ENCODE measurements around the gene IGF1.

IGF1 gene

DNA sequence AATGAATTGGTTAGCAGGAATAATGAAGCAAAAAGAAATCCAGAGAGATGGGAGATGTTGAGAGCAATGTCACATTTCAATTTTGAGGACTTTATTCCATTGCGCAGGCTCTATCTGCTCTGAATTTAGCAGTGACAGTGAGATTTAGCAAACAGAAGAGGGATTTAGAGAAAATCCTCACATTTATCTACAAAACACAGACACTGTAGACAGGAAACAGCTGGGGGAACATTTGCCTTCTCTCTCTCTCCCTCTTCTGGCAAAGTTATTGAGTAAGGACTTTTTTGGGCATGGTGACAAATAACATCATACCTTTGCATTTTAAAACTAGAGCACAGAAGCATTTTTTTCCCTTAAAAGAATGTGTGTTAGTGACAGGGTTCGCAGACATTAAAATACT is at the start of gene IGF1:
Gene IGF1, minus strand, starts transcription at position 158 of the 400 bp plus-strand sequence. CDS start 182 bp downstream, outside the sequence.
- no peak for DNase-seq (ENCODE audit: low read depth)

DNA sequence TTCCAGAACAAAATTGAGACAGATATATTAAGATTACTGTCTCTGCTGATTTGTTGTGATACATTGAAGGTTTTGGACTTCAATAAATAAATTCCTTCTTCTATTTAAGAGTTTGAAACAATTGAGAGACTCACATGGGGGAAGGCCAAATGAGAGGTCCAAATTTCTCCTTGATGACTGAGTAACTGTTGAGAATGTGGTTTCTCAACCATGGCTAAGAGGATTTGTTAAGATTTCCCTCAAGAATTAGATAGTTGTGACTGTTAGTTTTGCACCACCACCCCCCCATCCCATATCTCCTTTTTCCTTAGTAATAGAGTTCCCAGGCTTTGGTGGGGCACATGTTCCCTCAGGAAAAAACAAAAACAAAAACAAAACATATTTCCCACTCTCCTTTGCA is 47.7 kb upstream of the IGF1 start:
- DNase-seq (ENCODE audit: low read depth): no peak

DNA sequence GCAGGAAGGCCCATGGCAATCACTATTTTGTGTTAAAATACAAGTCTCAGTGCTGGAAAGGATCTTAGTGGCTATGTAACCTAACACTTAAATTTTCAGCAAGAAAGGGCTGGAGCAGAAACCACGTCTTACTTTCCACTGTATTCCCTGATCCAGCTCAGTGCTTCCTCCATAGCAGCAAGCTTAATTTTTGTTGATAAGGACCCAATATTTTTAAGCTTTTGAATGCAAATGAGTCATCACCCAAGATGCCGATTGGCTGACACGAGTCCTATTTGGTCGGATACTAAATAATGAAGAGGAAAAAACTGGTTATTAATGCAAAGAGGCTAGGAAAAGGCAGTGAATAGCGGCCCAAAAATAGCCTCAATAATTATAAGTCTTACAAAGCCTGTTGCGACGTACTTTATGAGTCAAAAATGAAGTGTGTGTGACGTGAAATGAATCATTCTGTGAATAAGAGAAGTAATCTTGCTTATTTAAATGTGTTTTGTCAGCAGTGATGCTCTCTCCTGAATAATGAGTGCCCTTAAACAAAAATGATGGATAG is 46.9 kb upstream of the IGF1 start:
- no peak for DNase-seq (ENCODE audit: low read depth)

DNA sequence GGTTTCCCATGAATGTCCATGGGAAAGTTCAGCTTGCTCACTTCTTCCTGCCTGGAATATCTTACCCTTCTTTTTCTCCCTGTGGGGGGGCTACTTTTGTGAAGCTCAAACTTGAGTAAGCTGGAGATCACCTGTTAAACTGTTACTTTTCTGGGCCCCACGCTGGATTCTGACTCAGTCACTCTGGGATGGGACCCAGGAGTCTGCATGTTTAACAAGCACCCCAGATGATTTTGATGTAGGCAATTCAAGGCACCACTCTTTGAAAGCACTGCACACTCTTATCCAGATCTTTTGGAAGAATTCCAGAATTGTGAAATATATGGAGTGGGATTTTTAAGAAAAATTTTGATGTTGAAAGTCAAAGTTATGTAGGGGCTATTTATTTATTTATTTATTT is 46.3 kb upstream of the IGF1 start:
- DNase-seq (ENCODE audit: low read depth): no peak

DNA sequence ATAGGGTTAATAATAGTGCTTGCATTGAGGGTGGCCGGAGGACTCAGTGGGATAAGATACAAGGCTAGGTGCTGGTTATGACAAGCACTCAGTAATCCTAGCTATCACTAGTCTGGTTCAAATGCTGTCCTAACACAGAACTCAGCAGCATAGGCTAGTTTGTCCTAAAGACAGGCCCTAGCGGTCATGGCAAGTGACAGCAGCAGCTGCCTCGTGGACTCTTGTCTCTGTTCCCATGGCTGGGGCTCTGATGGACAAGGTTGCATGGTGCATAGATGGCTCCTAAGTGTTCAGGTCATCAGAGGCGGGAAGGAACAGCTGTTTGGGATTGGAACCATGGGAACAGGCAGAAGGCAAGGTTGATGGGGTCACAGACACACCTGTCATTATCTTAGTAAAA is 42.4 kb upstream of the IGF1 start:
- no peak for DNase-seq (ENCODE audit: low read depth)

DNA sequence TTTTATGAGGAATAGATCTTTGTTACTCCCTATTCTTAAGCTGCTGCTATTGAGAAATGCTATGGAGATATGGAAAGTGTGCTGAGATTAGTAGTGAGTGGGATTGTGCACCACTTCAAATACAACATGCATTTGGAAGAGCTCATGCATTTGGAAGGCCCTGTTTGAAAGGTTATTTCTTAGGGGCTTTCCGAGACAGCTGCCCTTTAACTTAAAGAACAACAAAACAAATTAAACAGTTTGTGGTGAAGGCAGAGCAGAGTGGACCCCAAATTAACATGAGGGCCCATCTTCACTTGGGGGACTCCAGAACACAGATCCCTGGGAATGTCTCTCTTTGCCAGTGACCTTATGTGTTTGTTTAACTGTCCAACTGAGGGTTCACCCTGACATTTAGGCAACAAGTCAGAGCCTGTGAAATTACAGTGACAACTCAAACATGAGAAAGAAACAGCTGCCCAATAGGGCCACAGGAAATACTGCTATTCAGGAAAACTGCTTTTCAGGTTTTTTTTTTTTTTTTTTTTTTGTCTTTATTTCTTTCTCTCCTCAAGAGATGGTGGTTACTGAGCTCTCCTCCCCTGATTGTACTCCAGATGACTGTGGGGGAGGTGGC is 41.4 kb upstream of the IGF1 start:
- DNase-seq (ENCODE audit: low read depth): no peak

DNA sequence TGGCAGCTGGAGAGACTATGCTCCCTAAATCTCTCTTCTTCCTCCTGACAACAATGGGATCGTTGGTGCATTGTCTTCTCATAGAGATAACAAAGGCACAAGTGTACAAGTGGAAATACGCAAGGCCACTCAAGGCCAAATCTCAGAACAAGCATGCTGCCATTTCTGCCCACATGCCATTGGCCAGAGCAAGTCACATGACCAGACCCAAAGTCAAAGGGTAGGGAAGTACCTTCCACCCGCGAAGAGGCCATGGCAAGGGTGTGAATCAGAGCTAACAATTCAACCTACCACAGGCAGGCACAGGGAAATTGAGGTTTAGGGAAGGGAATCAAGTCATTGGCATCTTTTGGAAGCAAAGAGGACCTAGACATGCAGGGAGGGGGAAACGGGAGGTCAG is 38.5 kb upstream of the IGF1 start:
- no peak for DNase-seq (ENCODE audit: low read depth)

DNA sequence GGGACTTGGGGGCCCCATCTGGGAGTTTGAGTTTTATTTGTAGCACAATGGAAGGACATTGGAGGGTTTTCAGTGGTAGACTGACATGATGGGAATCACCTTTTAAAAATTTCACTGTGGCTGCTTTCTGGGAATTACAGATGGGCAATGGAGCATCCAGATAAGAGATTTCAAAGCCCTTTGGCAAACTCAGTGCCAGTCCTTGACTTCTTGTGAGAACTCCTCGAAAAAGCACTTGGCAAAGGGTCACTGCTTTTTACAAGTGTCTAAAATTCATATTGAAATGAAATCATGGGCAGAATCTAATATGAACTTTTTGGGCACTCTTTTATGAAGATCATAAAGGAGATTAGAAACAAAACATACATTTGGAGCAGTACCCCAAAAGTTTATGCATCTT is 34.3 kb upstream of the IGF1 start:
- no peak for DNase-seq (ENCODE audit: low read depth)

DNA sequence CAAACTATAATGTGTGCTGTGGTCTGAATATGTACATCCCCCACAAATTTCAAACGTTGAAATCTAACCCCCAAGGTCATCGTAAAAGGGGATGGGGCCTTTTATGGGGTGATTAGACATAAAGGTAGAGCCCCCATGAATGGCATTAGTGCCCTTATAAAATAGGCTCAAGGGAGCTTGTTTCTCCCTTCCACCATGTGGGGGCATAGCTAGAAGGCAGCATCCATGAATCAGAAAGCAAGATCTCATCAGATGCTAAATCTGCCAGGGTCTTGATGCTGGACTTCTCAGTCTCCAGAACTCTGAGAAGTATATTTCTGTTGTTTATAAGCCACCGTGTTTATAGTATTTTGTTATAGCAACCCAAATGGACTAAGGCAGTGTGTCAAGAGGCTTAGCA is 33.4 kb upstream of the IGF1 start:
- no peak for DNase-seq (ENCODE audit: low read depth)

DNA sequence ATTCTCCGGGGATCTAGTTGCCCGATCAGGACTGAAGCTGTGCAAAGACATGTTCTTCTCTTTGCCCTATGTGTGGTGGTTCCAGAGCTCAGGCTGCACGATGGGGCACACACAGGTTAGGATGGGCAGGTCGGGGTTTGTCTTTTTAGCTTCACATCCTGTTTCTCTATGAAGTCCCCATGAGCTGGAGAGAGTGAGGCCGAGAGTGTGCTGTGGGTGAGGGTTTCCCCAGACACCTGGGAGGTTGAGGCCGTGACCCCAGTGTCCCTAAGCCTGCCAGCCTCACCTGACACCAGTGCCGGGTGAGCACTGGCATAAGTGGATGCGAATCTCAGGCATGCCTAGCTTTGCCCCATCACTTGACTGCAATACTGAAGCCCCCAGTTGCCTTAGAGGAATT is 32.9 kb upstream of the IGF1 start:
- no peak for DNase-seq (ENCODE audit: low read depth)

DNA sequence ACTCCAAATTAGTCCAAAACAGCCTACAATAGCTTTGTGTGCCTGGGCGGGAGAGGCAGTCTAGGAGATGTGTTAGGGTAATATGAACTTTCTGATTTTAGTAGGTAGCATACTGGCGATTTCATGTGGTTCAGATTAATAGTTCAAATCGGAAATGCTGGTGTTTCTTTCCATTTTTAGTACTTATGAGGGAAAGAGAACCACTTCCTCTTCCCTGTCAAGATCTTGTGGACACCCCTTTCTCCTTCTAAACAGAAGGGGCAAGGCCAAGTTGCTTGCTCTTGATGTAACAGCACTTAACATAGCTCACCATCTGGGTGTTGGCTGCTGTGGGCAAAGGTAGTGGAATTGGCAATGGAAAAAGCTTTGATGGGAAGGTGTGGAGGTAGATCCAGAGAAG is 32.2 kb upstream of the IGF1 start:
- no peak for DNase-seq (ENCODE audit: low read depth)

DNA sequence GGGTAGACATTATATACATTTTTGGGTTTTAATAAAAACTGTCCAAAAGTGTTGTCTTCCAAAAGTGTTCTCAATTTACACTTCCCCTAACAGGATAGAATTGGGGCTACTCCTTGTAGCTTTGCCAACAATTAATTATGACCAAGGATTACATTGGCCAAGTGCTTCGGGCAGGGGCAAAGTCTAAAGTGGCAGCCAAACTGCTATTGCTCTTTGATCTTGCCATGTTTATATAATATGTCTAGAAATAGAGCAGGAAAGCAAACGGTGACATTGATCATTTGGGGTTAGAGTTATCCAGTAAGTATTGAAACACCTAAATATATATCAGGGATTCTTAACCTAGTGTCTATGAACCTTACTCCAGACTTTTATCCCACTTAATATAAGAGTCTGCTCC is 31.2 kb upstream of the IGF1 start:
- DNase-seq (ENCODE audit: low read depth): no peak

DNA sequence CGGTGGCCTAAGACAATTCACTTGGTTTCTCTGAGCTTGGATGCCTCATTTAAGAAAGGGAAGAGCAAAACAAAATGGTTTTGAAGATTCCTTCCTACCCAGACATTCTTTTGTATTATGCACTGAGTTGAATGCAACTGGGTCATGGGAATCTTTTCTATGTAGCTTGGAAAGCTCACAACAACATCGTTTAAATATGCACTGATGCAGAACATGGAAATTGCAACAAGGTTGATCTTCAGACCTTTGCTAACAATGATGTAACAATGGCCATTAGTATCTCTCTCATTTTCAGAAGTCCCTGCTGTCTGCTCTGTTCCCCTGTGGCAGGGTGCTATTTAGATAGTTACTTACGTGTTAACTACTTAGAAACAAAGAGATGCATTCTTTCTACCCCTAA is 30.1 kb upstream of the IGF1 start:
- no peak for DNase-seq (ENCODE audit: low read depth)

DNA sequence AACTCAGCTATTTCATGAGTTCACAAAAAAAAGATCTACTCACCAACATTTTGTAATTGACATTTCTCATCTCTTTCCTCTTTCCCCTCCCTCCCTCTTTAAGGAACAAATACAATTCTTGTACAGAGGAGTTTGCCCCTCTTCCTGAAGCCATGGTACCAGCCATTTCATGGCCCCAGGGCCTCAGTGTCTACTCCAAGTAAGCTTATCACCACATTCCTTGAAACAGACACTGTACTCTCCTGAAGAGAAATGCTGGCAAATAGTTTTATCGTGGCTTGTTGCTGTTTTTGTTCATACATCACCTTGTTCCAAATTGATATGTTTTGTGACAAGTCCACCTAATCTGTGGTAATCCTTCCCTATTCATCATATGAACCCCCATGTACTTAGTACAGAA is 29.7 kb upstream of the IGF1 start:
- no peak for DNase-seq (ENCODE audit: low read depth)

DNA sequence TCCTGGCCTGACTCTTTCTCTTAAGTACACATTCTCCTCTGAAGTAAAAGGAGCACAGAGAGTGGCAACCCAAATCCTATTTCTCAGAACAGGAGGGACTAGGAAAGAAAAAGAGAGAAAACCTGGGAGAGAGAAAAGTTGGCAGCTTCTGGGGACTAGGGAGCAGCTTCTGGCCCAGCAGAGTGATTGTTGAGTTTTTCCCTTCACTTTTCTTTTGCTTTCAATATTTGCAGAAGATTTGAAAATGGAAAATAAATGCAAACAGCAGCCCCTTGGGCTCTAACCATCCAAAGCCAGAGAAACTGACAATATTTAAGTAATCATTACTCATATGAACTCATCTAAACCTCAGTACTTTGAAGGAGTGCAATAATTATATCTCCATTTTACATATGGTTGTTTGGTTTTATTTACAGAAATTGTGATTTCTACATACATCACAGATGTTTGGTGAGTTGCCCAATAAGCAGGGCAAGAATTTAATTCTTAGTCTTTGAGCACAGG is 28.8 kb upstream of the IGF1 start:
- no peak for DNase-seq (ENCODE audit: low read depth)

DNA sequence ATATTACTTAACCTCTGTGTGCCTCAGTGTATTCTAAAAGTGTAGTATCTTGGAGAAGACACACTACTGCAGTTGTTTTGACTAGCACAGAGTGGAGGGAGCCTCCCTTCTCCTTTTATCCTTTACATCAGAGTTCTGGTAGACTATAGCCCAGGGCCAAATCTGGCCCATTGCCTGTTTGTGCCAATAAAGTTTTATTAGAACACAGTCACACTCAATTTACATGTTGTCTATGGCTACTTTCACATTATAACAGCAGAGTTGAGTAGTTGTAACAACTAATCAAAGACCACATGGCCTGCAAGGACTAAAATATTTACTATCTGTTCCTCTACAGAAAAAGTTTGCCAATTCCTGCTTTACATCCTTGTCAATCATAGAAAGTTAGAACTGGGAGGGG is 27.7 kb upstream of the IGF1 start:
- DNase-seq (ENCODE audit: low read depth): no peak

DNA sequence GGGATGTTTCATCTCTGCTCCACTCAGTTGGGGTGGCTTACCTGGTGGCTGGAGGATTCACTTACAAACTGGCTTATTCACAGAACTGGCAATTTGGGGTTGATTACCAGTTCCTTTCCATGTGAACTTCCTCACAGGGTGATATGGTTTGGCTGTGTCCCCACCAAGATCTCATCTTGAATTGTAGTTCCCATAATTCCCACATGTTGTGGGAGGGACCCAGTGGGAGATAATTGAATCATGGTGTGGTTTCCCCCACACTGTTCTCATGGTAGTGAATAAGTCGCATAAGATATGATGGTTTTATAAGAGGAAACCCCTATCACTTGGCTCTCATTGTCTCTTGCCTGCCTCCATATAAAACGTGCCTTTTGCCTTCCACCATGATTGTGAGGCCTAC is 26.9 kb upstream of the IGF1 start:
- DNase-seq (ENCODE audit: low read depth): no peak

DNA sequence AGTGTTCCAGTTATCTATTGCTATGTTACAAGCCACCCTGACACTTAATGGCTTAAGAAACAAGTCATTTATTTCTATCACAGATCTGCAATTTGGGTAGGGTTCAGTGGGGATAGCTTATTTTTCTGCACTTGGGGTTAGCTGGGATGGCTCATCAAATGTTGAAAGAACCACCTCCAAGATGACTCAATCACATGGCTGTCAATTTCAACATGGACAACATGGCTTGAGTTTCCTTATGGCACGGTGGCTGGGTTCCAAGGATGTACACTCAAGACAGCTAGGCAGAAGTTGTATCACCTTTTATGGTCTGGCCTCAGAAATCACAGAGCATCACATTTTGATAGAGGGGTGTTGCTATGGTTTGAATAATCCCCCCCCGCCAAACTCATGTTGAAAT is 24.5 kb upstream of the IGF1 start:
- DNase-seq (ENCODE audit: low read depth): no peak

DNA sequence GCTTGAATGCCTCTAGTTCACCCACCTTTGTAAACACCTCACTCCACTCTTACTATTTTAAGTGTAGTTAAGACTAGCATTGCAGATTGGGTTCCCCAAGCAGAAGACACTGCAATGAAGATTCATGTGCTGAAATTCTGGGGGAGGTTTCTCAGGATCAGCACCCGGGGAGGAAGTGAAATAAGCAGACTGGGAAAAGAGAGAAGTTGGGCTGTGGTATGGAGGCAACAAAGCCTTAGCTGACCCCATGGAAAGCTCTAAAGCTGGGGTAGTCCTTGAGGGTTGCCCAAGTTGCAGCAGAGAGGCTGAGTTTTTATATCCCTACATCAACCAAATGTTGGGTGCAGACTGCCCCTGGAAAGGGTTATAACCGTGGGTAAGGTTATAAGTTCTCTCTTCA is 23.9 kb upstream of the IGF1 start:
- no peak for DNase-seq (ENCODE audit: low read depth)

DNA sequence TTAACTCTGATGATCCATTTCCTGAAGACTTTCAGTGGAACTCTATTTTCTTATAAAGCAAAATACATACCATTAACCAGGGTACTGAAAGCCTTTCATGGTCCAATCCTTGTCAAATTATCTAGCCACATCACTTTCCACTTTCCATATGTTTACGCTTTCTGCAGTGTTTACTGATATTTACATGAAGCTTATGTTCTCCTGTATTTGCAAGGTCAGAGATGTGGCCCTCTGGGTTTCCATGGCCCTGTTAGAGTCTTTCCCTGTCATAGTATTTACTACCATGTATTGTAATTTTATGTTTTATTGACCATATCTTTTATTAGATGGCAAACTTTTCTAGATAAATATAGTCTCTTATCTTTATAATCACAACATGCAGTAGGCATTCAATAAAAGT is 23.5 kb upstream of the IGF1 start:
- DNase-seq (ENCODE audit: low read depth): no peak

DNA sequence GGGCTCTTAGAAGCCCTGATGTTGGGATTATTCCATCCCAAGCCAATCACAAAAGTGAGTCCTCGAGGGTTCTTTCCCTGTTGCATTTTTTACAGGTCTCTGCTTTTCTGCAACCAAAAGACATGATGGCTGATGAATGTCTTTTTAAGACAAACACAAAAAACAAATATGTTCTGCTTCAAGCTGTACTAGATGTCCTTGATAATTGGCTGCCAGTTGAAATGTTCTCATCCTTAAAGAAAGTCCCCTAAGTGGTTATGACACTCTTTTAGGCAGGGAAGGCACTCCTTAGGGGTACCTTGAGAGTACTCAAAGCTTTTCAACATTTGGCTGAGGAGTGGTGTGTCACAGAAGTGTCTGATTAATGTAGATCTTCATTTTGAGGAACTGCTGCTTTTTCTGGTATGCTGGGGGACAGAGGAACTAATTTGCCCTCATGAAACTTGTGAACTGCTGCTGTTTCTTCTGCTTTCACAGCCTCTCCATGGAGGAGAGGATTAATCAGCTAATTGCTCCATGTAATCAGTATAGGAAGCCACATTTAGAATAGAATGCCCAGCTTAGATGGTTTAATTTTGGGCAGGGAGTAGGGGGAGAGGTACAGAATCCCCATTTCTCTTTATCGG is 22.8 kb upstream of the IGF1 start:
- no peak for DNase-seq (ENCODE audit: low read depth)

DNA sequence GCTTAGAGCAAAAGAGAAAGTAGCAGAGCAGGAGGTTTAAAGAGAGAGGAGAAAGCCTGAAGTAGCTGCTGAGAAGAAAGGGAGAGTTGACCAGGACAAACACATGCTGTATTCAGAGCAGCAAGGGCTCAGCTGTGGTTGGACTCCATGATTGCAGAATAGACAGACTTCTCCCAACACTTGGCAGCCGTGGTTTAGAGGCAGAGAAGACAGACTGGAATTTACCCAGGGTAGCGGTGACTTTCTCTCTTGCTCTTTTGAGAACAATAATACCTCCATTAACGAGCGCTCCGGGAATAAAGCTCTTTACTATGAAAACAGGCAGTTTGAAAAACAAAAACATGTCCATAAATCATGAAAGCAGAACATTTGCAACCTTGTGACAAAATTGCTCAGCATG is 21.4 kb upstream of the IGF1 start:
- no peak for DNase-seq (ENCODE audit: low read depth)

DNA sequence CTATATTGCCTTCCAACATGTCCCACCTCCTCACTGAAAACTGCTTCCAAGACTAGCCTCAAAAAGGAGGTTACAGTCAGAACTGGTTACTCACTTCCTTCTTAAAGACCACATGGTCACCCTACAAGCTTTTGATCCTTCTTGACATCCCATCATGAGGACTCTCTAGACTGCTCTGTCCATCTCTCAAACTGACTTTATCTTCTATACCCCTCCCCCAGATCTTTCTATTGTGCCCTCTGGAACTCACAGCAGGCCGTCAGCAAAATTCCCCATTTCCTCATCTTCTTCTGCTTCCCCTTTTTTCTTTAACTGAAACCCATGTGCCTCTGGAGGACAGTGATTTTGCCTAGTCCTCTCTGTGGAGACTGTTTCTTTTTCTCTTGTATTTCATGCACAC is 18.1 kb upstream of the IGF1 start:
- DNase-seq (ENCODE audit: low read depth): no peak

DNA sequence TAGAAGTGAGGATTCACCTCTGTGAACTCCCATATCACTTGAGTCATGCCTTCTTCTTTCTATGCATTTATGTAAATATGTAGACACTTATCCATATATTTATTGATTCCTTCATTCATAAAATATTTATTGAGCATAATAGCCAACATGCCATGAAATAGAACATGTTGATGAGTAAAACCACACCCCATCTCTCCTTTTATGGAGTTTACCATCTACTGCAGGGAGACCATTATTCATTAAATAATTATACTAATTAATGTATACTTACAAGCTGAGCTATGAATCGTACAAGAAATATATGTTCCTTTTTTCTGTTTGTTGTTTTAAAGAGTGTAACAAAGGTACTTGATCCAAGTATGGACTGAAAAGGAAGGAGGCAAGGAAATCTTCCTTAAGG is 17.4 kb upstream of the IGF1 start:
- DNase-seq (ENCODE audit: low read depth): no peak
